ENCODE results near the gene F3. TPM values are rescaled to one million over a fixed set of nuclear protein-coding genes. Genes with fewer than 3 reads are reported as not detected.

Gene F3
- polyA plus RNA-seq, 1 of the 3 experiments (the other 2 are of a cell fraction) = 1.8 TPM

- peaks cover 0 to 7% of the 10 kb centered on the region in 2 experiments; a peak in 2 of 4 replicates for H3K4me1 ChIP-seq (ENCODE audit: control insufficient read depth in 1 of 2, insufficient read depth in 2 of 2, low read depth in 1 of 2, low read length in 1 of 2)
- peak overlapping the region; percentile 37; the same call in 1 of the 2 replicates for H3K4me2 ChIP-seq
- POLR2A ChIA-PET = no interaction called here
- no peaks in the 10 kb centered on the region for H3K36me3 ChIP-seq (replicated peaks in 1 of 2; ENCODE audit: control insufficient read depth in 1 of 2, insufficient read depth in 2 of 2, low read length in 1 of 2)
- H2AFZ ChIP-seq (ENCODE audit: low read depth) = peak overlapping the region; percentile 67; the same call in 1 of the 2 replicates
- H3K9ac ChIP-seq = no peak overlapping the region
- H3K27ac ChIP-seq (ENCODE audit: low read depth in 2 of 2, low read length in 1 of 2) = peak overlapping the region in 1 of 2 experiments; percentile 29; a peak in 1 of 4 replicates
- WGBS (ENCODE audit: low lambda C conversion rate) = 78% methylated on average over 8 of the region's 10 CpGs
- H3F3A ChIP-seq (replicated peaks; ENCODE audit: insufficient read depth) = no peaks in the 10 kb centered on the region
- no peaks in the 10 kb centered on the region for H4K20me1 ChIP-seq (ENCODE audit: insufficient read depth)
- H3K27me3 ChIP-seq (ENCODE audit: insufficient read depth) = no peaks in the 10 kb centered on the region
- no peaks in the 10 kb centered on the region for H3K9me2 ChIP-seq
- no peak for TF ChIP-seq SIN3A (IDR thresholded peaks at IDR 0.05; ENCODE audit: borderline replicate concordance, low read depth, low read length)
- no peak for TF ChIP-seq RXRA (IDR thresholded peaks at IDR 0.05; ENCODE audit: borderline replicate concordance, low read depth)
- no peak for TF ChIP-seq FOSL2 (IDR thresholded peaks at IDR 0.05; ENCODE audit: borderline replicate concordance, low read depth)
- TF ChIP-seq CTCF (IDR thresholded peaks at IDR 0.05) = no peak
- TF ChIP-seq RFX5 (IDR thresholded peaks at IDR 0.05; ENCODE audit: low read length) = no peak
- TF ChIP-seq TAF1 (IDR thresholded peaks at IDR 0.05; ENCODE audit: borderline replicate concordance, low read depth, low read length) = no peak
- TF ChIP-seq MAX (IDR thresholded peaks at IDR 0.05; ENCODE audit: low read depth) = no peak
- no peak for TF ChIP-seq RCOR1 (IDR thresholded peaks at IDR 0.05; ENCODE audit: low read length)
- TF ChIP-seq MXI1 (IDR thresholded peaks at IDR 0.05; ENCODE audit: low read depth, low read length) = no peak
- TF ChIP-seq GATA2 (CRISPR knock-in tag; IDR thresholded peaks at IDR 0.05) = no peak
- no peaks in the 10 kb centered on the region for H3K79me2 ChIP-seq (ENCODE audit: insufficient read depth)
- CTCF ChIA-PET = no interaction called here
- H3K4me3 ChIP-seq (ENCODE audit: low read depth in 2 of 2, low read length in 1 of 2) = no peak overlapping the region
- 0 out of 2 replicates have a peak, but pooled peaks cover 3% of the 10 kb centered on the region for H3K9me3 ChIP-seq
- DNase-seq = no peak
These were observed 39.0 kb upstream of the F3 start for GRCh38 chr1:94580367-94581115.

- H3K36me3 ChIP-seq (replicated peaks in 1 of 2; ENCODE audit: control insufficient read depth in 1 of 2, insufficient read depth in 2 of 2, low read length in 1 of 2) = no peaks in the 10 kb centered on the region
- H3K79me2 ChIP-seq (ENCODE audit: insufficient read depth) = no peaks in the 10 kb centered on the region
- no peaks in the 10 kb centered on the region for H3K27me3 ChIP-seq (ENCODE audit: insufficient read depth)
- WGBS (ENCODE audit: low lambda C conversion rate) = 0% methylated on average over 1 of the region's 2 CpGs
- H2AFZ ChIP-seq (ENCODE audit: low read depth) = peak overlapping the region; percentile 67; the same call in 1 of the 2 replicates
- POLR2A ChIA-PET = no interaction called here
- CTCF ChIA-PET = no interaction called here
- peaks cover 0 to 7% of the 10 kb centered on the region in 2 experiments; a peak in 2 of 4 replicates for H3K4me1 ChIP-seq (ENCODE audit: control insufficient read depth in 1 of 2, insufficient read depth in 2 of 2, low read depth in 1 of 2, low read length in 1 of 2)
- H3K9ac ChIP-seq = no peak overlapping the region
- no peaks in the 10 kb centered on the region for H3K9me2 ChIP-seq
- DNase-seq = no peak
- H3K4me2 ChIP-seq = peak overlapping the region; percentile 37; the same call in 1 of the 2 replicates
- no peak overlapping the region for H3K4me3 ChIP-seq (ENCODE audit: low read depth in 2 of 2, low read length in 1 of 2)
- no peaks in the 10 kb centered on the region for H3F3A ChIP-seq (replicated peaks; ENCODE audit: insufficient read depth)
- no peaks in the 10 kb centered on the region for H4K20me1 ChIP-seq (ENCODE audit: insufficient read depth)
- H3K9me3 ChIP-seq = 0 out of 2 replicates have a peak, but pooled peaks cover 3% of the 10 kb centered on the region
- peak overlapping the region in 1 of 2 experiments; percentile 53; a peak in 1 of 4 replicates for H3K27ac ChIP-seq (ENCODE audit: low read depth in 2 of 2, low read length in 1 of 2)
- no peak; a peak in 1 of 4 replicates for TF ChIP-seq EP300 (IDR thresholded peaks at IDR 0.05; ENCODE audit: borderline replicate concordance in 1 of 2, low read depth in 1 of 2, low read length in 1 of 2)
- no peak for TF ChIP-seq USF2 (IDR thresholded peaks at IDR 0.05; ENCODE audit: borderline replicate concordance, low read depth, low read length)
- TF ChIP-seq RCOR1 (IDR thresholded peaks at IDR 0.05; ENCODE audit: low read length) = no peak
- no peak for TF ChIP-seq RAD21 (IDR thresholded peaks at IDR 0.05; ENCODE audit: low read length)
- 0 out of 2 replicates have a peak, but pooled peaks have one; percentile 26 for TF ChIP-seq MAX (IDR thresholded peaks at IDR 0.05; ENCODE audit: low read depth)
- no peak for TF ChIP-seq CHD2 (IDR thresholded peaks at IDR 0.05; ENCODE audit: low read length, partially characterized antibody)
- TF ChIP-seq USF1 (IDR thresholded peaks at IDR 0.05; ENCODE audit: borderline replicate concordance, low read depth) = no peak
- TF ChIP-seq FOSL2 (IDR thresholded peaks at IDR 0.05; ENCODE audit: borderline replicate concordance, low read depth) = peak; percentile 61; the same call in 1 of the 2 replicates
- no peak for TF ChIP-seq GATA2 (CRISPR knock-in tag; IDR thresholded peaks at IDR 0.05)
- no peak for TF ChIP-seq PBX3 (IDR thresholded peaks at IDR 0.05)
- TF ChIP-seq POLR2AphosphoS5 (IDR thresholded peaks at IDR 0.05; ENCODE audit: low read depth, low read length) = no peak
- TF ChIP-seq TCF12 (IDR thresholded peaks at IDR 0.05) = no peak
- peak; percentile 44; the same call in 1 of the 2 replicates for TF ChIP-seq JUND (IDR thresholded peaks at IDR 0.05)
- TF ChIP-seq TEAD4 (IDR thresholded peaks at IDR 0.05; ENCODE audit: borderline replicate concordance, insufficient read depth) = no peak
These were observed 38.3 kb upstream of the F3 start for GRCh38 chr1:94579876-94580294.
